DND-41 (cell line): ENCODE results near the gene SH2D4B.

Experiments
- ATAC-seq: fragments of 200-7000 bp; cut with Tn5 transposase; 3 replicates; pipeline ENCODE4 v1.9.1; 2021; ENCODE audit warnings: low read depth; ENCODE audit not compliant: insufficient read depth
- DNase-seq: peaks from one replicate; pipeline ENCODE4 v3.0.0-alpha.2; 2020
- H2AFZ ChIP-seq: 2 replicates; pipeline ENCODE4 v1.6.0; 2012; ENCODE audit warnings: low read depth, low read length
- H3K27ac ChIP-seq: 2 replicates; pipeline ENCODE4 v1.5.1; 2012; ENCODE audit warnings: low read length, inconsistent platforms
- H3K27me3 ChIP-seq: fragments of 200-600 bp; sonication (generic); 2 replicates; pipeline ENCODE4 v1.6.0; 2012; ENCODE audit warnings: low read length, mild to moderate bottlenecking, inconsistent platforms; ENCODE audit not compliant: insufficient read depth, poor library complexity
- H3K36me3 ChIP-seq: 2 replicates; pipeline ENCODE4 v1.5.1; 2012; ENCODE audit warnings: low read length, inconsistent platforms; ENCODE audit not compliant: insufficient read depth
- H3K4me1 ChIP-seq: 2 replicates; pipeline ENCODE4 v1.5.1; 2012; ENCODE audit warnings: mild to moderate bottlenecking, low read length; ENCODE audit not compliant: insufficient read depth
- H3K4me2 ChIP-seq: 2 replicates; pipeline ENCODE4 v1.6.0; 2012; ENCODE audit warnings: mild to moderate bottlenecking, moderate library complexity, low read length, inconsistent platforms; ENCODE audit not compliant: insufficient read depth
- H3K4me3 ChIP-seq, 2 experiments: fragments of 200-600 bp in 1 of 2; shearing (Covaris generic) in 1 of 2; 2 replicates each; pipeline ENCODE4 v1.5.1; 2012 to 2016; ENCODE audit warnings: inconsistent platforms in 2 of 2, low read length in 2 of 2, mild to moderate bottlenecking in 2 of 2, low read depth in 1 of 2, moderate library complexity in 1 of 2
- H3K79me2 ChIP-seq: 2 replicates; pipeline ENCODE4 v1.6.0; 2012; ENCODE audit warnings: low read length, inconsistent platforms; ENCODE audit not compliant: insufficient read depth
- H3K9ac ChIP-seq: 2 replicates; pipeline ENCODE4 v1.6.0; 2012; ENCODE audit warnings: low read depth, mild to moderate bottlenecking, inconsistent platforms, low read length, moderate library complexity
- H3K9me3 ChIP-seq: 2 replicates; pipeline ENCODE4 v1.5.1; 2012; ENCODE audit warnings: low read length, moderate library complexity, mild to moderate bottlenecking, inconsistent platforms; ENCODE audit not compliant: insufficient read depth, severe bottlenecking
- H4K20me1 ChIP-seq: 2 replicates; pipeline ENCODE4 v1.6.0; 2012; ENCODE audit warnings: low read length; ENCODE audit not compliant: insufficient read depth
- EZH2 ChIP-seq: IDR thresholded peaks from 3 replicates; pipeline ENCODE4 v1.6.1; 2012; ENCODE audit warnings: borderline replicate concordance, low read depth, mild to moderate bottlenecking, moderate library complexity, low read length, inconsistent platforms; ENCODE audit not compliant: severe bottlenecking
- TF ChIP-seq, protein P1 (sequence below): IDR thresholded peaks from 2 replicates; pipeline ENCODE4 v1.5.1; 2012; ENCODE audit warnings: borderline replicate concordance, low read length, moderate library complexity, mild to moderate bottlenecking; ENCODE audit not compliant: poor library complexity, severe bottlenecking; ENCODE audit errors: extremely low read depth

Gene SH2D4B

DNA sequence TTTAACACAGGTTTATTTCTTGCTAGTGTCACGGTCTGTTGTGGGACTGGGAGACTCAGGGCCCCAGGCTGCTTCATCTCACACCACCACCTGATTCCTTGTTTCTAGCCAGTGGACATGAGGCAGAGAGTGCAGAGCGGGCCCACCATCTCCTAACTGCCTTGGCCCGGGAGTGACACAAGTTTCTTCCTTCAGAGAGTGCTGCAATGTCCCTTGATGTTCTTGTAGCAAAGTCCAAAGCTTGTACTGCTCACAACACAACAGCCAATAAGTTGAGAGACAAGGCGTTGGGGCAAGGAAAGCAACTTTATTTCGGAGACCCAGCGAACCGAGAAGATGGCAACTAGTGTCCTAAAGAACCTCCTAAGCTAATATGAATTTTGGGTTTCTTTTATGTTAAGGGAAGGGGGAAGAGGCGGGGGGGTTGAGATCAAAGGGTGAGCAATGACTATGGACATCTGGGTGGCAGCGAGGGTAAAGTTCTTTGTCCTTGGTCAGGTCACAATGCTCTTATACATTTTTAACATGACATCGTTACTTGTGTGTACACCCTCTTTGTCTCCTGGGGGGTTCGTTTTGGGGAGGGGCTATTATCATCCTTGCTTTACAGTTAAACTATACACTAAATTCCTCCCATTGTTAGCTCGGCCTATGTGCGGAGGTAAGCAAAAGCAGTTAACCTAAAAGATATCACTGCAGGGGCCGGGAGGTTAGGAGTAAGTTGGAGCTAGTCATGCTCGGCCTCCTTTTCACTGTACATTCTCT, 31.6 kb downstream of the SH2D4B start:
- no peaks in the 10 kb centered on the region for H3K9me3 ChIP-seq
- H3K27me3 ChIP-seq = no peaks in the 10 kb centered on the region
- H3K79me2 ChIP-seq = no peaks in the 10 kb centered on the region
- no peak for TF ChIP-seq EZH2
- TF ChIP-seq, protein P1, sequence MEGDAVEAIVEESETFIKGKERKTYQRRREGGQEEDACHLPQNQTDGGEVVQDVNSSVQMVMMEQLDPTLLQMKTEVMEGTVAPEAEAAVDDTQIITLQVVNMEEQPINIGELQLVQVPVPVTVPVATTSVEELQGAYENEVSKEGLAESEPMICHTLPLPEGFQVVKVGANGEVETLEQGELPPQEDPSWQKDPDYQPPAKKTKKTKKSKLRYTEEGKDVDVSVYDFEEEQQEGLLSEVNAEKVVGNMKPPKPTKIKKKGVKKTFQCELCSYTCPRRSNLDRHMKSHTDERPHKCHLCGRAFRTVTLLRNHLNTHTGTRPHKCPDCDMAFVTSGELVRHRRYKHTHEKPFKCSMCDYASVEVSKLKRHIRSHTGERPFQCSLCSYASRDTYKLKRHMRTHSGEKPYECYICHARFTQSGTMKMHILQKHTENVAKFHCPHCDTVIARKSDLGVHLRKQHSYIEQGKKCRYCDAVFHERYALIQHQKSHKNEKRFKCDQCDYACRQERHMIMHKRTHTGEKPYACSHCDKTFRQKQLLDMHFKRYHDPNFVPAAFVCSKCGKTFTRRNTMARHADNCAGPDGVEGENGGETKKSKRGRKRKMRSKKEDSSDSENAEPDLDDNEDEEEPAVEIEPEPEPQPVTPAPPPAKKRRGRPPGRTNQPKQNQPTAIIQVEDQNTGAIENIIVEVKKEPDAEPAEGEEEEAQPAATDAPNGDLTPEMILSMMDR = no peak
- H3K9ac ChIP-seq = no peak overlapping the region
- H2AFZ ChIP-seq = no peak overlapping the region
- no peak for ATAC-seq
- no peaks in the 10 kb centered on the region for H4K20me1 ChIP-seq
- no peak overlapping the region for H3K27ac ChIP-seq
- H3K4me3 ChIP-seq = no peak overlapping the region
- no peaks in the 10 kb centered on the region for H3K4me1 ChIP-seq
- H3K4me2 ChIP-seq = no peak overlapping the region
- no peak for DNase-seq
- no peaks in the 10 kb centered on the region for H3K36me3 ChIP-seq

DNA sequence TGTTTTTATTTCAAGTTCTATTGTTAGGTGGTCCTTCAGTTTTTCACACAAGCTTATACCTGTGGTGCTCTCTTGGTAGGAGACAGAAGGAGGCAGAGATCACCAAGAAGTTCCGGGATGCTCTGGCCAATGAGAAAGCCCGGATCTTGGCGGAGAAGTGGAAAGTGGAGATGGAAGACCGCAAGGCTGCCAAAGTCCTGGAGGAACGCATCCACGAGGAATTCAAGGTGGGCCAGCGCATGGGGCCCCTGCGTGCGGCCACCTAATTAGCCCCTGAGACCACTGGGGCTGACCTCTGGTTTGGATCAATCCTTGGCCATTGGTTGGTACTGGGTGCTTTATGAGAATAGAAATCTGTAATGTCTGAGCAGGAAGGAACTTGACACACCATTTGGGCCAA, 33.6 kb downstream of the SH2D4B start:
- Histone ChIP-seq H2AFZ (no peak overlapping the region), H3K9me3 (no peaks in the 10 kb centered on the region), H3K4me3 (no peak overlapping the region), H3K36me3 (no peaks in the 10 kb centered on the region), H3K27ac (no peak overlapping the region), H3K4me2 (no peak overlapping the region), H3K4me1 (no peaks in the 10 kb centered on the region), H4K20me1 (no peaks in the 10 kb centered on the region), H3K27me3 (no peaks in the 10 kb centered on the region), H3K9ac (no peak overlapping the region), H3K79me2 (no peaks in the 10 kb centered on the region)
- DNase-seq (no peak), ATAC-seq (no peak)
- TF ChIP-seq EZH2 = no peak
- TF ChIP-seq, protein P1 = no peak

DNA sequence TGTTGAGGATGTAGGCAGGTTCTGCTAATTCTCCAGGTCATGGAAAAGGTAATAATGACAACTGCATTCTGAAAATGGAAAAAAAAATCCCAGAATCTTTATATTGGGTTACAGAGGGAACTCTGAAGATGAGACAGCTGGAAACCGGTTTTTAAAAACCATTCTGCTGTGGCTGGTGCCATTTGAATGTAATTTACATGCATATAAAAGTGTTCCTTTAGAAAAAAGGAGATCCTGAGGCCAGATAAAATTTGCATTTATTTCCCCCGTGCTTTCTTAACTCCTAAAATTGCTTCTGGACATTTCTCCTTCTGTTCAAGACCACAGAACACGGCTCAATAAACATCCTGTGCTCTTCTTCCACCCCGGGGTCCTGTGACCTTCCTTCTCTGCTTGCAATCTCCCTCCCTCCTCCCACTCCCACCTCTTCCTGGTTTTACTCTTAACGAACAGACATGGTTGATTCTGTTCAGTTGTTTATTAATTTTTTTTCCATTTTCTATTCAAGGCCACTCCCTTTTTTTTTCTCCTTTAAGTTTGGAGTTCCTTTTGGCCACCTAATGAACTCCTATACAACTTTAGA, 41.6 kb downstream of the SH2D4B start:
- Histone ChIP-seq H3K9ac (no peak overlapping the region), H3K9me3 (no peaks in the 10 kb centered on the region), H3K4me2 (no peak overlapping the region), H3K4me1 (no peaks in the 10 kb centered on the region), H3K27me3 (peaks cover 4% of the 10 kb centered on the region), H2AFZ (no peak overlapping the region), H3K79me2 (no peaks in the 10 kb centered on the region), H4K20me1 (no peaks in the 10 kb centered on the region), H3K36me3 (no peaks in the 10 kb centered on the region), H3K27ac (no peak overlapping the region), H3K4me3 (no peak overlapping the region)
- ATAC-seq (no peak), DNase-seq (no peak)
- TF ChIP-seq EZH2 = no peak
- TF ChIP-seq, protein P1 = no peak
